OCI-LY3 (cell line): ENCODE data around the gene KLHL4.
"Not testable (repeated sequence)": the region's sequence is repeated elsewhere in the genome, so short reads cannot be mapped to it uniquely, and the experiment has no call there.

Source experiments
- H2AFZ ChIP-seq: fragments of 200-600, 300-600 bp; shearing (Covaris generic); 2 replicates; pipeline ENCODE4 v1.6.0; 2014; ENCODE audit warnings: antibody characterized with exemption, low read depth, low read length
- H3K27ac ChIP-seq: fragments of 200-600, 300-600 bp; sonication (generic); 2 replicates; pipeline ENCODE4 v1.5.1; 2014; ENCODE audit warnings: mild to moderate bottlenecking, low read length, moderate library complexity, mixed read lengths
- H3K27me3 ChIP-seq: fragments of 200-600, 300-600 bp; sonication (generic); 2 replicates; pipeline ENCODE4 v1.6.1; 2014; ENCODE audit warnings: low read depth, low read length, mixed read lengths
- H3K36me3 ChIP-seq: fragments of 200-600, 300-600 bp; sonication (generic); replicated peaks from 2 replicates; pipeline ENCODE3; 2014; ENCODE audit warnings: low read depth, low read length, mixed read lengths
- H3K4me1 ChIP-seq: fragments of 300-600, 200-600 bp; sonication (generic); 2 replicates; pipeline ENCODE4 v1.6.1; 2014; ENCODE audit warnings: low read length, mixed read lengths
- H3K4me2 ChIP-seq: fragments of 200-600, 300-600 bp; sonication (generic); 2 replicates; pipeline ENCODE4 v1.6.1; 2014; ENCODE audit warnings: low read length, mixed read lengths
- H3K4me3 ChIP-seq: fragments of 300-600, 200-600 bp; sonication (generic); 2 replicates; pipeline ENCODE4 v1.5.1; 2014; ENCODE audit warnings: antibody characterized with exemption, mild to moderate bottlenecking, low read length, moderate library complexity
- H3K79me2 ChIP-seq: fragments of 300-600, 200-600 bp; shearing (Covaris generic); 2 replicates; pipeline ENCODE4 v1.6.1; 2014; ENCODE audit warnings: mild to moderate bottlenecking, low read length, mixed read lengths
- H3K9ac ChIP-seq: fragments of 300-600, 200-600 bp; shearing (Covaris generic); 2 replicates; pipeline ENCODE4 v1.6.0; 2014; ENCODE audit warnings: mild to moderate bottlenecking, low read length, moderate library complexity
- H3K9me3 ChIP-seq: fragments of 200-600, 300-600 bp; shearing (Covaris generic); 2 replicates; pipeline ENCODE4 v1.6.1; 2014; ENCODE audit warnings: low read length, mixed read lengths; ENCODE audit not compliant: insufficient read depth
- H4K20me1 ChIP-seq: fragments of 200-600, 300-600 bp; sonication (generic); 2 replicates; pipeline ENCODE4 v1.6.1; 2016; ENCODE audit warnings: low read length, mixed read lengths; ENCODE audit not compliant: insufficient read depth
- CTCF ChIP-seq: fragments of 200-600, 300-600 bp; sonication (generic); IDR thresholded peaks from 2 replicates; pipeline ENCODE4 v1.5.1; 2014; ENCODE audit warnings: antibody characterized with exemption, low read length, low read depth
- EZH2phosphoT487 ChIP-seq: fragments of 200-600 bp; shearing (Covaris generic); IDR thresholded peaks from 2 replicates; pipeline ENCODE4 v1.6.1; 2018; ENCODE audit warnings: antibody characterized with exemption, mixed run types, low read depth

The KLHL4 gene

GRCh38 chrX:87679849-87680248 lies 162.2 kb downstream of the KLHL4 start:
- H3K27ac ChIP-seq: no peak overlapping the region
- no peak for TF ChIP-seq EZH2phosphoT487
- no peak for TF ChIP-seq CTCF
- H4K20me1 ChIP-seq: no peaks in the 10 kb centered on the region
- H3K4me2 ChIP-seq: no peak overlapping the region
- H3K79me2 ChIP-seq: no peaks in the 10 kb centered on the region
- no peaks in the 10 kb centered on the region for H3K9me3 ChIP-seq
- no peak overlapping the region for H3K4me3 ChIP-seq
- H3K4me1 ChIP-seq: no peaks in the 10 kb centered on the region
- H3K9ac ChIP-seq: no peak overlapping the region
- H3K27me3 ChIP-seq: no peaks in the 10 kb centered on the region
- H2AFZ ChIP-seq: no peak overlapping the region
- no peaks in the 10 kb centered on the region for H3K36me3 ChIP-seq

- Histone ChIP-seq H2AFZ (no peak overlapping the region), H3K9me3 (no peaks in the 10 kb centered on the region), H3K4me1 (no peaks in the 10 kb centered on the region), H3K27ac (no peak overlapping the region), H3K4me2 (no peak overlapping the region), H3K9ac (no peak overlapping the region), H3K79me2 (no peaks in the 10 kb centered on the region), H4K20me1 (no peaks in the 10 kb centered on the region), H3K27me3 (no peaks in the 10 kb centered on the region), H3K4me3 (no peak overlapping the region), H3K36me3 (no peaks in the 10 kb centered on the region)
- TF ChIP-seq EZH2phosphoT487: no peak
- no peak for TF ChIP-seq CTCF
Observed at GRCh38 chrX:87687703-87688102, 170.1 kb downstream of the KLHL4 start.

GRCh38 chrX:87688113-87688748 lies 170.6 kb downstream of the KLHL4 start:
- not testable (repeated sequence) for H3K36me3 ChIP-seq, H4K20me1 ChIP-seq, H3K4me1 ChIP-seq, H3K27ac ChIP-seq, H3K4me3 ChIP-seq, H2AFZ ChIP-seq, H3K4me2 ChIP-seq, H3K9me3 ChIP-seq, H3K79me2 ChIP-seq, H3K27me3 ChIP-seq, H3K9ac ChIP-seq

- H3K27me3 ChIP-seq, H3K9me3 ChIP-seq, H3K4me2 ChIP-seq, H4K20me1 ChIP-seq, H3K4me3 ChIP-seq, H3K36me3 ChIP-seq, H3K79me2 ChIP-seq, H3K4me1 ChIP-seq, H3K9ac ChIP-seq, H2AFZ ChIP-seq, H3K27ac ChIP-seq: not testable (repeated sequence)
Observed at GRCh38 chrX:87689218-87689617, 171.6 kb downstream of the KLHL4 start.

GRCh38 chrX:87693204-87693603 lies 175.6 kb downstream of the KLHL4 start:
- H3K4me1 ChIP-seq: no peaks in the 10 kb centered on the region
- H3K36me3 ChIP-seq: no peaks in the 10 kb centered on the region
- no peaks in the 10 kb centered on the region for H4K20me1 ChIP-seq
- H3K9ac ChIP-seq: no peak overlapping the region
- no peak overlapping the region for H3K27ac ChIP-seq
- TF ChIP-seq EZH2phosphoT487: no peak
- TF ChIP-seq CTCF: no peak
- no peak overlapping the region for H3K4me2 ChIP-seq
- H3K27me3 ChIP-seq: no peaks in the 10 kb centered on the region
- no peaks in the 10 kb centered on the region for H3K9me3 ChIP-seq
- H2AFZ ChIP-seq: no peak overlapping the region
- H3K79me2 ChIP-seq: no peaks in the 10 kb centered on the region
- H3K4me3 ChIP-seq: no peak overlapping the region
